Lower leg skin (tissue), 3 donors: ENCODE results near the gene TBC1D24.

Experiments used
- POLR2A ChIP-seq, 2 donors: fragments of 450-650 bp; IDR thresholded peaks; one replicate each; pipeline ENCODE4 v1.6.1; 2016 to 2017; ENCODE audit warnings: antibody characterized with exemption in 2 of 2, mild to moderate bottlenecking in 1 of 2, moderate library complexity in 1 of 2
- TF ChIP-seq, protein P1 (sequence below), 3 donors: fragments of 450-650 bp; IDR thresholded peaks; one replicate each; pipeline ENCODE4 v1.5.1; 2016; ENCODE audit warnings: antibody characterized with exemption in 3 of 3, mild to moderate bottlenecking in 3 of 3, moderate library complexity in 2 of 3

DNA sequence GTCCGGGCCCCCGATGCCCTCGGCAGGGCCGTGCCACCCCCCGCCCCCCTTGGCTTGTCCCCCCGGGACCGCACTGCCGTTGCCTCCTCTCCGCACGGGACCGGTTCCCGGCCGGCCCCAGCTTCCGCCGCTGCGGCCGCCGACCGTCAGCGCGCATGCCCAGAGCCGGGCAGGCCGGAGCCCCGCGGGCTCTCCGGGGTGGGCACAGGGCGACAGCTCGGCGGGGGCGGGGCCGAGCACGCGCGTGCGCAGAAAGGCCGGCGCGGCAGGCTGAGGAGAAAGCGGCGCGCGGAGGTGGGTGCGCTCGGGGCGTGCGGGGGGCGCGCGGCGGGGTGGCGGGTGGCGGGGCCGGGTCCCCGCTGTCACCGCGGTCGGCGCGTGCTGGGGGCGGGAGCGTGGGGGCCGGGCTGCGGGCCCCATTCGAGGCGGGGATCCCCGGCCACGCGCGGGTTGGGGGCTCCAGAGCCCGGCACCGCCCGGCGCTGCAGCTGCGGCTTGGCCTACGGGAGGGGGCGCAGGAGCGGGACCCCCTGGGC lies at the start of gene TBC1D24:
- no peak for TF ChIP-seq POLR2A (IDR thresholded peaks at IDR 0.05)
- TF ChIP-seq, protein P1, sequence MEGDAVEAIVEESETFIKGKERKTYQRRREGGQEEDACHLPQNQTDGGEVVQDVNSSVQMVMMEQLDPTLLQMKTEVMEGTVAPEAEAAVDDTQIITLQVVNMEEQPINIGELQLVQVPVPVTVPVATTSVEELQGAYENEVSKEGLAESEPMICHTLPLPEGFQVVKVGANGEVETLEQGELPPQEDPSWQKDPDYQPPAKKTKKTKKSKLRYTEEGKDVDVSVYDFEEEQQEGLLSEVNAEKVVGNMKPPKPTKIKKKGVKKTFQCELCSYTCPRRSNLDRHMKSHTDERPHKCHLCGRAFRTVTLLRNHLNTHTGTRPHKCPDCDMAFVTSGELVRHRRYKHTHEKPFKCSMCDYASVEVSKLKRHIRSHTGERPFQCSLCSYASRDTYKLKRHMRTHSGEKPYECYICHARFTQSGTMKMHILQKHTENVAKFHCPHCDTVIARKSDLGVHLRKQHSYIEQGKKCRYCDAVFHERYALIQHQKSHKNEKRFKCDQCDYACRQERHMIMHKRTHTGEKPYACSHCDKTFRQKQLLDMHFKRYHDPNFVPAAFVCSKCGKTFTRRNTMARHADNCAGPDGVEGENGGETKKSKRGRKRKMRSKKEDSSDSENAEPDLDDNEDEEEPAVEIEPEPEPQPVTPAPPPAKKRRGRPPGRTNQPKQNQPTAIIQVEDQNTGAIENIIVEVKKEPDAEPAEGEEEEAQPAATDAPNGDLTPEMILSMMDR (IDR thresholded peaks at IDR 0.05), result no peak
